ENCODE data around the gene NEK4.

DNA sequence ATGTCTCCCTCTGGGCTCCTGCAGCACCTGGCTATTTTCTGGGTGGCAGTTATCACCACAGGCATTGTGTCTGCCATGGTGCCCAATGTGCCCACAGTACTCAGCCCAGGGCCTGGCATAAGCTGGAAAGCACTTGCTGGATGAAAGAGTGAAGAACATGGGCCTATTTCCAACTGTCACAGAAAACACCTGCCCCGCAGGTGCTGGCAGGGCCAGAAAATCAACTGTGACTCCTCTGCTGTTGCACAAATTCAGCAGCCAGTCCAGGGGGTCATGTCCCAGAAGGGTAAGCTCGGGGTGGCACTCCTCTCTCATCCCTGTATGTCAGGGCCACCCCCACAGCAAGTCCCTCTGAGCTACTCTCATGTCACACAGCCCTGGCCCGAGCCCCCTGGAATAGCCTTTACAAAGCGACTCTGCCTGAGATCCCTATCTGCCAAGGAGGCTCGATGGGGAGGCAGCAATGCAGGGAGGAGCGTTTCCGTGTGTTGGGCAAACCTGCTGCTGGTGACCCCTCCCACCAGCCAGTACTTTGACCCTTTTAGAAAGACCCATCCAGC, 40.8 kb upstream of the NEK4 start:
- TF ChIP-seq SIN3A (IDR thresholded peaks at IDR 0.05; ENCODE audit: borderline replicate concordance, insufficient read depth, low read length) (no peak), POLR2AphosphoS5 (IDR thresholded peaks at IDR 0.05; ENCODE audit: low read depth, low read length) (no peak), TAF1 (IDR thresholded peaks at IDR 0.05; ENCODE audit: borderline replicate concordance, insufficient read depth, low read length) (no peak)
- TF ChIP-seq, protein P1, sequence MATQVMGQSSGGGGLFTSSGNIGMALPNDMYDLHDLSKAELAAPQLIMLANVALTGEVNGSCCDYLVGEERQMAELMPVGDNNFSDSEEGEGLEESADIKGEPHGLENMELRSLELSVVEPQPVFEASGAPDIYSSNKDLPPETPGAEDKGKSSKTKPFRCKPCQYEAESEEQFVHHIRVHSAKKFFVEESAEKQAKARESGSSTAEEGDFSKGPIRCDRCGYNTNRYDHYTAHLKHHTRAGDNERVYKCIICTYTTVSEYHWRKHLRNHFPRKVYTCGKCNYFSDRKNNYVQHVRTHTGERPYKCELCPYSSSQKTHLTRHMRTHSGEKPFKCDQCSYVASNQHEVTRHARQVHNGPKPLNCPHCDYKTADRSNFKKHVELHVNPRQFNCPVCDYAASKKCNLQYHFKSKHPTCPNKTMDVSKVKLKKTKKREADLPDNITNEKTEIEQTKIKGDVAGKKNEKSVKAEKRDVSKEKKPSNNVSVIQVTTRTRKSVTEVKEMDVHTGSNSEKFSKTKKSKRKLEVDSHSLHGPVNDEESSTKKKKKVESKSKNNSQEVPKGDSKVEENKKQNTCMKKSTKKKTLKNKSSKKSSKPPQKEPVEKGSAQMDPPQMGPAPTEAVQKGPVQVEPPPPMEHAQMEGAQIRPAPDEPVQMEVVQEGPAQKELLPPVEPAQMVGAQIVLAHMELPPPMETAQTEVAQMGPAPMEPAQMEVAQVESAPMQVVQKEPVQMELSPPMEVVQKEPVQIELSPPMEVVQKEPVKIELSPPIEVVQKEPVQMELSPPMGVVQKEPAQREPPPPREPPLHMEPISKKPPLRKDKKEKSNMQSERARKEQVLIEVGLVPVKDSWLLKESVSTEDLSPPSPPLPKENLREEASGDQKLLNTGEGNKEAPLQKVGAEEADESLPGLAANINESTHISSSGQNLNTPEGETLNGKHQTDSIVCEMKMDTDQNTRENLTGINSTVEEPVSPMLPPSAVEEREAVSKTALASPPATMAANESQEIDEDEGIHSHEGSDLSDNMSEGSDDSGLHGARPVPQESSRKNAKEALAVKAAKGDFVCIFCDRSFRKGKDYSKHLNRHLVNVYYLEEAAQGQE (IDR thresholded peaks at IDR 0.05; ENCODE audit: insufficient read depth in 1 of 2, low read depth in 2 of 2, low read length in 2 of 2) = no peak

All from PFSK-1 (cell line).